HepG2 (cell line): ENCODE measurements around the gene ELL3. TPM values are rescaled to one million over a fixed set of nuclear protein-coding genes. Genes with fewer than 3 reads are reported as not detected.

Experiments
- CHD2 ChIP-seq: IDR thresholded peaks from 2 replicates; pipeline ENCODE4 v1.6.1; 2011; ENCODE audit warnings: low read depth, low read length, improper control_type of control experiment
- ELF4 ChIP-seq: sonication (generic); formaldehyde crosslinking; IDR thresholded peaks from 2 replicates; pipeline ENCODE4 v1.5.0; 2020; ENCODE audit warnings: missing genetic modification reagents, mild to moderate bottlenecking, moderate library complexity, borderline replicate concordance
- GABPB1 ChIP-seq: IDR thresholded peaks from 2 replicates; pipeline ENCODE4 v1.6.1; 2016; ENCODE audit warnings: mild to moderate bottlenecking, missing genetic modification reagents, moderate library complexity, missing compliant biosample characterization
- HNRNPLL ChIP-seq: fragments of 200-400 bp; formaldehyde crosslinking; IDR thresholded peaks from 2 replicates; pipeline ENCODE4 v1.6.1; 2017; ENCODE audit warnings: mild to moderate bottlenecking, low read depth, low read length; ENCODE audit not compliant: poor library complexity, severe bottlenecking
- HNRNPUL1 ChIP-seq: fragments of 200-400 bp; formaldehyde crosslinking; IDR thresholded peaks from 2 replicates; pipeline ENCODE4 v1.6.1; 2017; ENCODE audit warnings: low read depth, mild to moderate bottlenecking, low read length, moderate library complexity
- KLF15 ChIP-seq: sonication (generic); formaldehyde crosslinking; IDR thresholded peaks from 2 replicates; pipeline ENCODE4 v1.8.1; 2023; ENCODE audit warnings: borderline replicate concordance, mild to moderate bottlenecking, inconsistent platforms, missing genetic modification reagents, mixed read lengths
- PHF20 ChIP-seq: sonication (generic); formaldehyde crosslinking; IDR thresholded peaks from 2 replicates; pipeline ENCODE4 v1.5.0; 2020; ENCODE audit warnings: mild to moderate bottlenecking, missing genetic modification reagents
- SP5 ChIP-seq: IDR thresholded peaks from 2 replicates; pipeline ENCODE4 v1.6.1; 2016; ENCODE audit warnings: low read depth, borderline replicate concordance
- TAF15 ChIP-seq: fragments of 200-400 bp; formaldehyde crosslinking; IDR thresholded peaks from one replicate; pipeline ENCODE4 v1.6.1; 2018; ENCODE audit warnings: mild to moderate bottlenecking, low read depth, low read length; ENCODE audit not compliant: poor library complexity, severe bottlenecking
- TEAD3 ChIP-seq: optimal IDR thresholded peaks from 2 replicates; pipeline ENCODE3; 2016; ENCODE audit warnings: borderline replicate concordance
- ZNF138 ChIP-seq: sonication (generic); formaldehyde crosslinking; IDR thresholded peaks from 2 replicates; pipeline ENCODE4 v1.5.0; 2020; ENCODE audit warnings: mild to moderate bottlenecking, low read depth, missing genetic modification reagents
- ZNF235 ChIP-seq: sonication (generic); formaldehyde crosslinking; IDR thresholded peaks from 2 replicates; pipeline ENCODE4 v1.8.1; 2023; ENCODE audit warnings: mild to moderate bottlenecking, missing genetic modification reagents, borderline replicate concordance
- polyA plus RNA-seq, 8 experiments: library from polyadenylated mRNA; depleted of rRNA in 3 of 8; stranded (reverse) in 7 of 8; unstranded in 1 of 8; fragments of >200 nt; fragmentation: Illumina TruSeq in 4 of 8; extraction: Trizol in 4 of 8; gene quantifications; 2 replicates each; pipeline versions ENCODE4 v1.2.1 to v1.2.3, GENCODE V29; 2011 to 2016; ENCODE audit warnings: low read depth in 4 of 8, missing spikeins in 1 of 8, mixed read lengths in 1 of 8; ENCODE audit not compliant: insufficient read depth in 1 of 8
- total RNA-seq, 5 experiments: library from RNA; depleted of rRNA; stranded (reverse); fragments of >200 nt; fragmentation: Illumina TruSeq; extraction: Trizol; gene quantifications; 2 replicates each; pipeline ENCODE4 v1.2.3, GENCODE V29; 2016; ENCODE audit warnings: low read depth in 1 of 5
- TF ChIP-seq, protein P1 (sequence below): sonication (generic); formaldehyde crosslinking; IDR thresholded peaks from one replicate; pipeline ENCODE4 v1.5.1; 2020; ENCODE audit warnings: mild to moderate bottlenecking, missing genetic modification reagents; ENCODE audit errors: not compliant biosample characterization
- TF ChIP-seq, protein P2 (sequence below): sonication (generic); formaldehyde crosslinking; conservative IDR thresholded peaks from 2 replicates; pipeline ENCODE4 v1.4.0; 2020; ENCODE audit warnings: missing genetic modification reagents
- TF ChIP-seq, protein P3 (sequence below): sonication (generic); formaldehyde crosslinking; IDR thresholded peaks from 2 replicates; pipeline ENCODE4 v1.8.0; 2022; ENCODE audit warnings: mild to moderate bottlenecking, missing genetic modification reagents; ENCODE audit not compliant: insufficient replicate concordance

ELL3 gene
- total and polyA plus RNA-seq, 2 of the 13 experiments (the other 11 are each of a cell fraction or from before 2014, with no cell fraction given), result 6.1 to 8.8 TPM

DNA sequence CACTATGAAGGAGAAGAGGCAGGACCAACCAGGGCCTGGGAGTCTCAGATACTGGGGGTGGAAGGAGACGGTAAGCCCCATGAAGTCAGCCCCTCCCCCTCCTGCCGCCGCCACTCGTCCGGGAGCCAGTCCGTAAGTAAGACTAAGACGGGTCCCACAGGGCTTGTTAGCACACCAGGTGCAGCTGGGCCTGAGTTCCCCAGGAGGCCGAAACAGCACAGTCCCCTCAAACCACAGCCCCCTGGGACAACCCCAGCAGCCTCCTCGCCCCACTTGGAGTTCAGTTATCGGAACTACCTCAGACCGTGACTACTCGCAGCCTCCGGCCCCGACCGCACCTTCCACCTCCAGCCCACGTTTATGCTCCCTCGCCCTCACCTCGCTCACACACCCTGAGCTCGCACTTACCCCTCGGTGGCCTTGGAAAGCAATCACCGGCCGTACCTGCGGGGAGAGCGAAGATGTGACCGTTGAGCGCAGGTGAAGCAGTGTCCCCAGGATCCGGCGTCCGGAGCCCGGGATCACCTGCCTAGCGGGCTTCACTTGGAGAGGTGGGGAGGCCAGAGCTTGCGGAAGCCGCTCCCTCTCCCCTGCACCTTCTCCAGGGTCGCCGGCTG lies 557 bp downstream of the ELL3 start (continued):
- TF ChIP-seq, protein P1, sequence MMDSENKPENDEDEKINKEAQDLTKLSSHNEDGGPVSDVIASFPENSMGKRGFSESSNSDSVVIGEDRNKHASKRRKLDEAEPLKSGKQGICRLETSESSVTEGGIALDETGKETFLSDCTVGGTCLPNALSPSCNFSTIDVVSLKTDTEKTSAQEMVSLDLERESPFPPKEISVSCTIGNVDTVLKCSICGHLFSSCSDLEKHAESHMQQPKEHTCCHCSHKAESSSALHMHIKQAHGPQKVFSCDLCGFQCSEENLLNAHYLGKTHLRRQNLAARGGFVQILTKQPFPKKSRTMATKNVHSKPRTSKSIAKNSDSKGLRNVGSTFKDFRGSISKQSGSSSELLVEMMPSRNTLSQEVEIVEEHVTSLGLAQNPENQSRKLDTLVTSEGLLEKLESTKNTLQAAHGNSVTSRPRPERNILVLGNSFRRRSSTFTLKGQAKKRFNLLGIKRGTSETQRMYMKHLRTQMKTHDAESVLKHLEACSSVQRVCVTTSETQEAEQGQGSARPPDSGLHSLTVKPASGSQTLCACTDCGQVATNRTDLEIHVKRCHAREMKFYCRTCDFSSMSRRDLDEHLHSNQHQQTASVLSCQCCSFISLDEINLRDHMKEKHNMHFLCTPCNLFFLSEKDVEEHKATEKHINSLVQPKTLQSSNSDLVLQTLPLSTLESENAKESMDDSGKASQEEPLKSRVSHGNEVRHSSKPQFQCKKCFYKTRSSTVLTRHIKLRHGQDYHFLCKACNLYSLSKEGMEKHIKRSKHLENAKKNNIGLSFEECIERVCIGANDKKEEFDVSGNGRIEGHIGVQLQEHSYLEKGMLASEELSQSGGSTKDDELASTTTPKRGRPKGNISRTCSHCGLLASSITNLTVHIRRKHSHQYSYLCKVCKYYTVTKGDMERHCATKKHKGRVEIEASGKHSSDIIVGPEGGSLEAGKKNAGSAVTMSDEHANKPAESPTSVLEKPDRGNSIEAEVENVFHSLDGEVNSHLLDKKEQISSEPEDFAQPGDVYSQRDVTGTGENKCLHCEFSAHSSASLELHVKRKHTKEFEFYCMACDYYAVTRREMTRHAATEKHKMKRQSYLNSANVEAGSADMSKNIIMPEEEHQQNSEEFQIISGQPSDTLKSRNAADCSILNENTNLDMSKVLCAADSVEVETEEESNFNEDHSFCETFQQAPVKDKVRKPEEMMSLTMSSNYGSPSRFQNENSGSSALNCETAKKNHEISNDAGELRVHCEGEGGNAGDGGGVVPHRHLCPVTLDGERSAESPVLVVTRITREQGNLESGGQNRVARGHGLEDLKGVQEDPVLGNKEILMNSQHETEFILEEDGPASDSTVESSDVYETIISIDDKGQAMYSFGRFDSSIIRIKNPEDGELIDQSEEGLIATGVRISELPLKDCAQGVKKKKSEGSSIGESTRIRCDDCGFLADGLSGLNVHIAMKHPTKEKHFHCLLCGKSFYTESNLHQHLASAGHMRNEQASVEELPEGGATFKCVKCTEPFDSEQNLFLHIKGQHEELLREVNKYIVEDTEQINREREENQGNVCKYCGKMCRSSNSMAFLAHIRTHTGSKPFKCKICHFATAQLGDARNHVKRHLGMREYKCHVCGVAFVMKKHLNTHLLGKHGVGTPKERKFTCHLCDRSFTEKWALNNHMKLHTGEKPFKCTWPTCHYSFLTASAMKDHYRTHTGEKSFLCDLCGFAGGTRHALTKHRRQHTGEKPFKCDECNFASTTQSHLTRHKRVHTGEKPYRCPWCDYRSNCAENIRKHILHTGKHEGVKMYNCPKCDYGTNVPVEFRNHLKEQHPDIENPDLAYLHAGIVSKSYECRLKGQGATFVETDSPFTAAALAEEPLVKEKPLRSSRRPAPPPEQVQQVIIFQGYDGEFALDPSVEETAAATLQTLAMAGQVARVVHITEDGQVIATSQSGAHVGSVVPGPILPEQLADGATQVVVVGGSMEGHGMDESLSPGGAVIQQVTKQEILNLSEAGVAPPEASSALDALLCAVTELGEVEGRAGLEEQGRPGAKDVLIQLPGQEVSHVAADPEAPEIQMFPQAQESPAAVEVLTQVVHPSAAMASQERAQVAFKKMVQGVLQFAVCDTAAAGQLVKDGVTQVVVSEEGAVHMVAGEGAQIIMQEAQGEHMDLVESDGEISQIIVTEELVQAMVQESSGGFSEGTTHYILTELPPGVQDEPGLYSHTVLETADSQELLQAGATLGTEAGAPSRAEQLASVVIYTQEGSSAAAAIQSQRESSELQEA, result peak; percentile 18
- no peak for TF ChIP-seq KLF15 (CRISPR knock-in tag)
- peak; percentile 48; the same call in 1 of the 2 replicates for TF ChIP-seq GABPB1 (CRISPR knock-in tag)
- peak; percentile 2; the same call in 1 of the 2 replicates for TF ChIP-seq ELF4 (CRISPR knock-in tag)
- peak; percentile 29; the same call in 1 of the 2 replicates for TF ChIP-seq PHF20
- peak; percentile 32 for TF ChIP-seq TAF15
- TF ChIP-seq TEAD3 (CRISPR knock-in tag), result no peak
- TF ChIP-seq, protein P2, sequence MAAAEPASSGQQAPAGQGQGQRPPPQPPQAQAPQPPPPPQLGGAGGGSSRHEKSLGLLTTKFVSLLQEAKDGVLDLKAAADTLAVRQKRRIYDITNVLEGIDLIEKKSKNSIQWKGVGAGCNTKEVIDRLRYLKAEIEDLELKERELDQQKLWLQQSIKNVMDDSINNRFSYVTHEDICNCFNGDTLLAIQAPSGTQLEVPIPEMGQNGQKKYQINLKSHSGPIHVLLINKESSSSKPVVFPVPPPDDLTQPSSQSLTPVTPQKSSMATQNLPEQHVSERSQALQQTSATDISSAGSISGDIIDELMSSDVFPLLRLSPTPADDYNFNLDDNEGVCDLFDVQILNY (CRISPR knock-in tag), result 0 out of 2 replicates have a peak, but pooled peaks have one; percentile 16
- TF ChIP-seq CHD2, result peak; percentile 13; the same call in 1 of the 2 replicates
- no peak for TF ChIP-seq ZNF235
- no peak for TF ChIP-seq ZNF138 (CRISPR knock-in tag)
- TF ChIP-seq HNRNPUL1, result no peak
- peak; percentile 60 for TF ChIP-seq HNRNPLL
- TF ChIP-seq SP5, result 0 out of 2 replicates have a peak, but pooled peaks have one; percentile 8
- TF ChIP-seq, protein P3, sequence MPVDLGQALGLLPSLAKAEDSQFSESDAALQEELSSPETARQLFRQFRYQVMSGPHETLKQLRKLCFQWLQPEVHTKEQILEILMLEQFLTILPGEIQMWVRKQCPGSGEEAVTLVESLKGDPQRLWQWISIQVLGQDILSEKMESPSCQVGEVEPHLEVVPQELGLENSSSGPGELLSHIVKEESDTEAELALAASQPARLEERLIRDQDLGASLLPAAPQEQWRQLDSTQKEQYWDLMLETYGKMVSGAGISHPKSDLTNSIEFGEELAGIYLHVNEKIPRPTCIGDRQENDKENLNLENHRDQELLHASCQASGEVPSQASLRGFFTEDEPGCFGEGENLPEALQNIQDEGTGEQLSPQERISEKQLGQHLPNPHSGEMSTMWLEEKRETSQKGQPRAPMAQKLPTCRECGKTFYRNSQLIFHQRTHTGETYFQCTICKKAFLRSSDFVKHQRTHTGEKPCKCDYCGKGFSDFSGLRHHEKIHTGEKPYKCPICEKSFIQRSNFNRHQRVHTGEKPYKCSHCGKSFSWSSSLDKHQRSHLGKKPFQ, result no peak
